Measurements from ENCODE around the gene MAN2A2.

- TF ChIP-seq POLR2A (IDR thresholded peaks at IDR 0.05), result no peak
- TF ChIP-seq, protein P1, sequence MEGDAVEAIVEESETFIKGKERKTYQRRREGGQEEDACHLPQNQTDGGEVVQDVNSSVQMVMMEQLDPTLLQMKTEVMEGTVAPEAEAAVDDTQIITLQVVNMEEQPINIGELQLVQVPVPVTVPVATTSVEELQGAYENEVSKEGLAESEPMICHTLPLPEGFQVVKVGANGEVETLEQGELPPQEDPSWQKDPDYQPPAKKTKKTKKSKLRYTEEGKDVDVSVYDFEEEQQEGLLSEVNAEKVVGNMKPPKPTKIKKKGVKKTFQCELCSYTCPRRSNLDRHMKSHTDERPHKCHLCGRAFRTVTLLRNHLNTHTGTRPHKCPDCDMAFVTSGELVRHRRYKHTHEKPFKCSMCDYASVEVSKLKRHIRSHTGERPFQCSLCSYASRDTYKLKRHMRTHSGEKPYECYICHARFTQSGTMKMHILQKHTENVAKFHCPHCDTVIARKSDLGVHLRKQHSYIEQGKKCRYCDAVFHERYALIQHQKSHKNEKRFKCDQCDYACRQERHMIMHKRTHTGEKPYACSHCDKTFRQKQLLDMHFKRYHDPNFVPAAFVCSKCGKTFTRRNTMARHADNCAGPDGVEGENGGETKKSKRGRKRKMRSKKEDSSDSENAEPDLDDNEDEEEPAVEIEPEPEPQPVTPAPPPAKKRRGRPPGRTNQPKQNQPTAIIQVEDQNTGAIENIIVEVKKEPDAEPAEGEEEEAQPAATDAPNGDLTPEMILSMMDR (IDR thresholded peaks at IDR 0.05), result no peak
These were observed 16.0 kb upstream of the MAN2A2 start for GRCh38 chr15:90887037-90887481.

All from right lobe of liver (tissue), 4 donors.